Measurements from ENCODE around the gene MDC1. TPM values are rescaled to one million over a fixed set of nuclear protein-coding genes. Genes with fewer than 3 reads are reported as not detected.
A peak's percentile ranks its signal among the peaks of the same experiment; 100 is the strongest.

MDC1 gene
- polyA plus RNA-seq, 1 of the 3 experiments (the other 2 are of a cell fraction): 10.4 TPM

- no peaks in the 10 kb centered on the region for H3K27me3 ChIP-seq (ENCODE audit: insufficient read depth)
- peak overlapping the region; percentile 98 for H3K4me2 ChIP-seq
- H3K27ac ChIP-seq (ENCODE audit: low read depth in 2 of 2, low read length in 1 of 2): peak overlapping the region; percentile 93 to 97
- H3K4me1 ChIP-seq (ENCODE audit: control insufficient read depth in 1 of 2, insufficient read depth in 2 of 2, low read depth in 1 of 2, low read length in 1 of 2): peaks cover 17 to 66% of the 10 kb centered on the region in 2 experiments; a peak in 2 of 4 replicates
- no peaks in the 10 kb centered on the region for H3K9me2 ChIP-seq
- peaks cover 0 to 7% of the 10 kb centered on the region in 2 experiments for H3K36me3 ChIP-seq (replicated peaks in 1 of 2; ENCODE audit: control insufficient read depth in 1 of 2, insufficient read depth in 2 of 2, low read length in 1 of 2)
- CTCF ChIA-PET: interaction anchor here (2.2 to 29.8 kb wide), 3 partner anchors 8 to 36 kb away, joined by 5 to 838 read pairs (median 56); partner anchors contain the start of genes FLOT1, MDC1 and TUBB
- peaks cover 16% of the 10 kb centered on the region for H3F3A ChIP-seq (replicated peaks; ENCODE audit: insufficient read depth)
- H3K79me2 ChIP-seq (ENCODE audit: insufficient read depth): peaks cover 84% of the 10 kb centered on the region
- peak overlapping the region; percentile 49 for H2AFZ ChIP-seq (ENCODE audit: low read depth)
- no peaks in the 10 kb centered on the region for H3K9me3 ChIP-seq
- POLR2A ChIA-PET: interaction anchor here (0.9 to 1.9 kb wide), 5 partner anchors 30 to 72 kb away, joined by 3 to 10 read pairs (median 5); partner anchors contain the start of gene MDC1
- peak; percentile 93 for DNase-seq
- peak overlapping the region; percentile 74 to 77 for H3K4me3 ChIP-seq (ENCODE audit: low read depth in 2 of 2, low read length in 1 of 2)
- no peaks in the 10 kb centered on the region; the same call in 1 of the 2 replicates for H4K20me1 ChIP-seq (ENCODE audit: insufficient read depth)
- H3K9ac ChIP-seq: peak overlapping the region; percentile 97
- TF ChIP-seq JUND (IDR thresholded peaks at IDR 0.05) (0 out of 2 replicates have a peak, but pooled peaks have one; percentile 47), RCOR1 (IDR thresholded peaks at IDR 0.05; ENCODE audit: low read length) (no peak), POLR2AphosphoS5 (IDR thresholded peaks at IDR 0.05; ENCODE audit: low read depth, low read length) (peak; percentile 87), SIN3A (IDR thresholded peaks at IDR 0.05; ENCODE audit: borderline replicate concordance, low read depth, low read length) (peak; percentile 96), GABPA (IDR thresholded peaks at IDR 0.05; ENCODE audit: low read depth) (peak; percentile 39; the same call in 1 of the 2 replicates), TAF1 (IDR thresholded peaks at IDR 0.05; ENCODE audit: borderline replicate concordance, low read depth, low read length) (no peak; the same call in none of the 2 replicates), FOSL2 (IDR thresholded peaks at IDR 0.05; ENCODE audit: borderline replicate concordance, low read depth) (peak; percentile 54; the same call in 1 of the 2 replicates), EP300 (IDR thresholded peaks at IDR 0.05; ENCODE audit: borderline replicate concordance in 1 of 2, low read depth in 1 of 2, low read length in 1 of 2) (peak in 1 of 2 experiments; percentile 43; a peak in 1 of 4 replicates), TCF12 (IDR thresholded peaks at IDR 0.05) (peak; percentile 73), MXI1 (IDR thresholded peaks at IDR 0.05; ENCODE audit: low read depth, low read length) (peak; percentile 25), ELF1 (IDR thresholded peaks at IDR 0.05) (0 out of 2 replicates have a peak, but pooled peaks have one; percentile 19), FOXJ3 (CRISPR knock-in tag; IDR thresholded peaks at IDR 0.05) (no peak), USF1 (IDR thresholded peaks at IDR 0.05; ENCODE audit: borderline replicate concordance, low read depth) (peak; percentile 36; the same call in 1 of the 2 replicates), RXRA (IDR thresholded peaks at IDR 0.05; ENCODE audit: borderline replicate concordance, low read depth) (peak; percentile 53; the same call in 1 of the 2 replicates), FOXM1 (IDR thresholded peaks at IDR 0.05; ENCODE audit: low read depth) (no peak)
- TF ChIP-seq, protein P1, sequence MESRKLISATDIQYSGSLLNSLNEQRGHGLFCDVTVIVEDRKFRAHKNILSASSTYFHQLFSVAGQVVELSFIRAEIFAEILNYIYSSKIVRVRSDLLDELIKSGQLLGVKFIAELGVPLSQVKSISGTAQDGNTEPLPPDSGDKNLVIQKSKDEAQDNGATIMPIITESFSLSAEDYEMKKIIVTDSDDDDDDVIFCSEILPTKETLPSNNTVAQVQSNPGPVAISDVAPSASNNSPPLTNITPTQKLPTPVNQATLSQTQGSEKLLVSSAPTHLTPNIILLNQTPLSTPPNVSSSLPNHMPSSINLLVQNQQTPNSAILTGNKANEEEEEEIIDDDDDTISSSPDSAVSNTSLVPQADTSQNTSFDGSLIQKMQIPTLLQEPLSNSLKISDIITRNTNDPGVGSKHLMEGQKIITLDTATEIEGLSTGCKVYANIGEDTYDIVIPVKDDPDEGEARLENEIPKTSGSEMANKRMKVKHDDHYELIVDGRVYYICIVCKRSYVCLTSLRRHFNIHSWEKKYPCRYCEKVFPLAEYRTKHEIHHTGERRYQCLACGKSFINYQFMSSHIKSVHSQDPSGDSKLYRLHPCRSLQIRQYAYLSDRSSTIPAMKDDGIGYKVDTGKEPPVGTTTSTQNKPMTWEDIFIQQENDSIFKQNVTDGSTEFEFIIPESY (IDR thresholded peaks at IDR 0.05; ENCODE audit: borderline replicate concordance, low read depth): 0 out of 2 replicates have a peak, but pooled peaks have one; percentile 54
- TF ChIP-seq, protein P2, sequence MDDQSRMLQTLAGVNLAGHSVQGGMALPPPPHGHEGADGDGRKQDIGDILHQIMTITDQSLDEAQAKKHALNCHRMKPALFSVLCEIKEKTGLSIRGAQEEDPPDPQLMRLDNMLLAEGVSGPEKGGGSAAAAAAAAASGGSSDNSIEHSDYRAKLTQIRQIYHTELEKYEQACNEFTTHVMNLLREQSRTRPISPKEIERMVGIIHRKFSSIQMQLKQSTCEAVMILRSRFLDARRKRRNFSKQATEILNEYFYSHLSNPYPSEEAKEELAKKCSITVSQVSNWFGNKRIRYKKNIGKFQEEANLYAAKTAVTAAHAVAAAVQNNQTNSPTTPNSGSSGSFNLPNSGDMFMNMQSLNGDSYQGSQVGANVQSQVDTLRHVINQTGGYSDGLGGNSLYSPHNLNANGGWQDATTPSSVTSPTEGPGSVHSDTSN (IDR thresholded peaks at IDR 0.05): peak; percentile 24
- TF ChIP-seq, protein P3, sequence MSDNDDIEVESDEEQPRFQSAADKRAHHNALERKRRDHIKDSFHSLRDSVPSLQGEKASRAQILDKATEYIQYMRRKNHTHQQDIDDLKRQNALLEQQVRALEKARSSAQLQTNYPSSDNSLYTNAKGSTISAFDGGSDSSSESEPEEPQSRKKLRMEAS (IDR thresholded peaks at IDR 0.05; ENCODE audit: low read depth): peak; percentile 52
- TF ChIP-seq, protein P4, sequence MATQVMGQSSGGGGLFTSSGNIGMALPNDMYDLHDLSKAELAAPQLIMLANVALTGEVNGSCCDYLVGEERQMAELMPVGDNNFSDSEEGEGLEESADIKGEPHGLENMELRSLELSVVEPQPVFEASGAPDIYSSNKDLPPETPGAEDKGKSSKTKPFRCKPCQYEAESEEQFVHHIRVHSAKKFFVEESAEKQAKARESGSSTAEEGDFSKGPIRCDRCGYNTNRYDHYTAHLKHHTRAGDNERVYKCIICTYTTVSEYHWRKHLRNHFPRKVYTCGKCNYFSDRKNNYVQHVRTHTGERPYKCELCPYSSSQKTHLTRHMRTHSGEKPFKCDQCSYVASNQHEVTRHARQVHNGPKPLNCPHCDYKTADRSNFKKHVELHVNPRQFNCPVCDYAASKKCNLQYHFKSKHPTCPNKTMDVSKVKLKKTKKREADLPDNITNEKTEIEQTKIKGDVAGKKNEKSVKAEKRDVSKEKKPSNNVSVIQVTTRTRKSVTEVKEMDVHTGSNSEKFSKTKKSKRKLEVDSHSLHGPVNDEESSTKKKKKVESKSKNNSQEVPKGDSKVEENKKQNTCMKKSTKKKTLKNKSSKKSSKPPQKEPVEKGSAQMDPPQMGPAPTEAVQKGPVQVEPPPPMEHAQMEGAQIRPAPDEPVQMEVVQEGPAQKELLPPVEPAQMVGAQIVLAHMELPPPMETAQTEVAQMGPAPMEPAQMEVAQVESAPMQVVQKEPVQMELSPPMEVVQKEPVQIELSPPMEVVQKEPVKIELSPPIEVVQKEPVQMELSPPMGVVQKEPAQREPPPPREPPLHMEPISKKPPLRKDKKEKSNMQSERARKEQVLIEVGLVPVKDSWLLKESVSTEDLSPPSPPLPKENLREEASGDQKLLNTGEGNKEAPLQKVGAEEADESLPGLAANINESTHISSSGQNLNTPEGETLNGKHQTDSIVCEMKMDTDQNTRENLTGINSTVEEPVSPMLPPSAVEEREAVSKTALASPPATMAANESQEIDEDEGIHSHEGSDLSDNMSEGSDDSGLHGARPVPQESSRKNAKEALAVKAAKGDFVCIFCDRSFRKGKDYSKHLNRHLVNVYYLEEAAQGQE (IDR thresholded peaks at IDR 0.05; ENCODE audit: low read depth, low read length): 0 out of 2 replicates have a peak, but pooled peaks have one; percentile 48
- TF ChIP-seq, protein P5, sequence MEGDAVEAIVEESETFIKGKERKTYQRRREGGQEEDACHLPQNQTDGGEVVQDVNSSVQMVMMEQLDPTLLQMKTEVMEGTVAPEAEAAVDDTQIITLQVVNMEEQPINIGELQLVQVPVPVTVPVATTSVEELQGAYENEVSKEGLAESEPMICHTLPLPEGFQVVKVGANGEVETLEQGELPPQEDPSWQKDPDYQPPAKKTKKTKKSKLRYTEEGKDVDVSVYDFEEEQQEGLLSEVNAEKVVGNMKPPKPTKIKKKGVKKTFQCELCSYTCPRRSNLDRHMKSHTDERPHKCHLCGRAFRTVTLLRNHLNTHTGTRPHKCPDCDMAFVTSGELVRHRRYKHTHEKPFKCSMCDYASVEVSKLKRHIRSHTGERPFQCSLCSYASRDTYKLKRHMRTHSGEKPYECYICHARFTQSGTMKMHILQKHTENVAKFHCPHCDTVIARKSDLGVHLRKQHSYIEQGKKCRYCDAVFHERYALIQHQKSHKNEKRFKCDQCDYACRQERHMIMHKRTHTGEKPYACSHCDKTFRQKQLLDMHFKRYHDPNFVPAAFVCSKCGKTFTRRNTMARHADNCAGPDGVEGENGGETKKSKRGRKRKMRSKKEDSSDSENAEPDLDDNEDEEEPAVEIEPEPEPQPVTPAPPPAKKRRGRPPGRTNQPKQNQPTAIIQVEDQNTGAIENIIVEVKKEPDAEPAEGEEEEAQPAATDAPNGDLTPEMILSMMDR (IDR thresholded peaks at IDR 0.05): no peak
- 3% methylated on average over 34 of the region's 52 CpGs for WGBS (ENCODE audit: low lambda C conversion rate)
Measured at GRCh38 chr6:30686908-30687658, 30.0 kb downstream of the MDC1 start.

All from SK-N-SH (cell line).